GM21723 (cell line): ENCODE results near the gene MGP.

Experiments
- ATAC-seq: cut with Tn5 transposase; IDR thresholded peaks from one replicate; pipeline ENCODE4 v1.9.1; 2021; ENCODE audit warnings: mild to moderate bottlenecking, moderate library complexity; ENCODE audit not compliant: unreplicated experiment

MGP gene

GRCh38 chr12:14833336-14833735, 52.3 kb downstream of the MGP start:
- no peak for ATAC-seq
